ENCODE measurements around the gene GABRG3.

Gene GABRG3

DNA sequence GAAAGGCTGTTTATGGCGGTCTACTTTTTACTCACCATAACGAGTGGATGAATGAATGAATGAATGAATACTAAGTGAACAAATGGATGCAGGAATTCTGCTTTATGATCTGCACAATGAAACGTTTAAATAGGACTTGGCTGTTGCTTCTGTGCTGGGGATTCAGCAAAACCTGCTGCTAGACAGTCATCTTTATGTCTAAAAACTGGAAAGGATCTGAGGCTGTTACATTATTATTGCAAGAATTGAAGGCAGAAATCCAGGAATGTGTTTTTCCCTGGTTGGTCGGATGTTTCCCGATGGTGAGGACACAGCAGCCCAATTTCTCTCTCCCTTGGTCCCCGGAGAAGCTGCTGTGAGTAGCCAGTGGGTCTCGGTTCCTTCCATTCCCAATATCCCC, 94.2 kb downstream of the GABRG3 start:
- no peak for FAIRE-seq

- no peak for FAIRE-seq
Observed at GRCh38 chr15:27065785-27066184, 94.8 kb downstream of the GABRG3 start.

- FAIRE-seq: no peak
Observed at GRCh38 chr15:27066446-27066845, 95.5 kb downstream of the GABRG3 start.

DNA sequence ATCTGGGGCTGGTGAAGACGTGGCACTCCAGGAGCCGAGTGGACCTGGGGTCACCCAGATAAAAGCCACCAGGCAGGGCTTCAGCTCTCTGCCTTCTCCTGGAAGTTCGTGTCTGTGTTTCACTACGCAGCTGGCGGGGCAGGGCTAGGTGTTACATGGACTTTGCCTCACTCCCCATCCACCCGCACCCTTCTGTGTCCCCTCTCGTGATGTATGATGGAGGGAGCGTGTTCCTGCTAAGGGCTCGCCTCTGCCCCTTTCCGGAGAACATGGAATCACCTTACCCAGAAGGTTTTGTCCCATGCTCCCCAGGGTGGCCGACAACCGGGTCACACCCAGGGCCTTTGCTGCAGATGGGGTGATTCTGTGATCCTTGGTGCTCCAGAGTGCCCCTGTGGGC, 96.2 kb downstream of the GABRG3 start:
- FAIRE-seq: no peak

GRCh38 chr15:27070841-27071240, 99.9 kb downstream of the GABRG3 start:
- no peak for FAIRE-seq

- no peak for FAIRE-seq
Observed at GRCh38 chr15:27074179-27074578, 103.2 kb downstream of the GABRG3 start.

DNA sequence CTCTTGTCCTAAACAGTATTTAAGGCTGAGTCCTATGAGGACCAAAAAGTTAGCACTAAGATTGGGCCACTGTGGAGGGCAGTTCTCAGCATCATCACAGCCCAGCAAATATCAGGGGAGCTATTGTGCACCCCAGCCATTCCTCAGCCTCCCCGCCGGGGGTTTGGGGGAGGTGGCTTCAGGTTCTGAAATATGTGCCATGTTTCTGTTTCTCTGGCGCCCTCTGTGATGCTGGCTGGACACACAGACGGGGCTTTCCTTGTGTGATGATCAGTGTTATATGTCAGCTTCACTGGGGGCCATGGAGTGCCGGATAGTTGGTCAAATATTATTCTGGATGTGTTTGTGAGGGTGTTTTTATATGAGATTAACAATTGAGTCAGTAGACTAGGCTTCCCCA, 106.8 kb downstream of the GABRG3 start:
- FAIRE-seq: no peak

DNA sequence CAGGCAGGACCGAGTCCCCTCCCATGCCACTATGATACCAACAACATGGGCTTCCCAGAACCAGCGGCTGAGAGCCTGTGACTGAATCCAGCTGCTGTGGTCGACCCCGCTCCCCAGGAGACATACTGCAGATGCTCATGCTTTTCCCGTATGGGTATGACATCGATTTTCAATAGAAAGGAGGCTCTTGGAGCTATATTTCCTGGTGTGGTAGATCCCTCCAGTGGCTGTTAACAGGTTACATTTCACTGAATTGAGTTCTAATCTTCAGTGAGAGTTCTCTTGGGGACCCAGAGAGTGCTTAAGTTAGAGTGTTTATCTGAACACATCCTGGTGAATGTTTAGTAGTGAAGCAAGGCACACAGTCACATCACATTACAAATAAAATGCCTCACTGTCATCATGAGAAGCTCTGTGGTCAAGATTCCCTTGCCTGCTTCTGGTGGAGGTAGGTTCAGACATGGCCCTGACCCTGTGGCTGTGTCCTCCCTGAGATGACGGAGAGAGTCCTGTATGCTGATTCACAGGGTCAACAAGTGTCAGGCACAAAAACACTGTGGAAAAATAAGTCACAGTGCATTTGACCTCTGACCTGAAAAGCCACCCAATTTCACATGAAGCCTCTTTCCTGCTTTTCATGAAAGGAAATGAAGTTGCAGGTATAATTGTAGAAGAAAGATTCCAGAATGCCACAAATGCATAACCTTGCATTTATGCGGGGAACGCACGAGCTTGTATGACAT, 110.9 kb downstream of the GABRG3 start:
- FAIRE-seq: no peak

- FAIRE-seq: no peak
Observed at GRCh38 chr15:27082526-27082925, 111.5 kb downstream of the GABRG3 start.

DNA sequence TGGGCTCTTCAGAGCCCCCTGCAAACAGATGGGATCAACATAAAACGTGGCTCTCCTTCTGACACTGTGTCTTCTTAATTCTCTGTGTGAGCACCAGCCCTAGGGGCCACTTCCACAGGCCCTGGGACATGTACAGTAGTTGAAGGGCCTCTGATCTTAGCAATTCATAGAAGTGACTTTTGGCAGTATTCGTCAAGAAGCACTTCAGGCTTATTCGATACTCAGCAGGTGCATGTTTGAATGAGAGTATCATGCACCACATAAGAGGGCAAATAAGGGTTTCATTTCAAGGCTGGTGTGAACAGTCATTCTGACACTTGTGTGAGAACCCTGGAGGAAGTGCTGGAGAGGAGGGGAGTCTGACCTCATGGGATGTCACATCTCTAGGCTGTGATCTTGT, 113.9 kb downstream of the GABRG3 start:
- FAIRE-seq: no peak

GRCh38 chr15:27086149-27086548, 115.2 kb downstream of the GABRG3 start:
- FAIRE-seq: no peak

DNA sequence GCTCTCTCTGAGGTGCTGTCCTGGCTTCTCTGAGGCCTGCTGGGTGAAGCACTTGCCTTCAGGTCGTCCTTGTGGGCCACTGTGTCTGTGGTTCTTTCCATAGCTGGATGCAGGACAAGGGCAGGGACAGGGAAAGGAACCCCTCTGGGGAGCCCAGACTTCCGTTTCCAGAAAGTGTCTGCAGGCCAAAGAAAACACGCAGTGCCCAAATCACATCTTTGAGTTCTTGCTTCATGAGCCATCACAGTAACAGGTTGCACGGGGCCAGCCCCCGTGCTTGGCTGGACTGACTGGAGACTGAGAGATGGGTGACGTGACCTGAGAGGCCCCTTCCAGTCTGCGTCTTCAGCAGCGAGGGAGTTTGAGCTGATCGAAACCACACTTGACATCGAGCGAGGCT, 115.8 kb downstream of the GABRG3 start:
- no peak for FAIRE-seq

GRCh38 chr15:27087651-27088583, 116.9 kb downstream of the GABRG3 start:
- FAIRE-seq: no peak

GRCh38 chr15:27088584-27089232, 117.7 kb downstream of the GABRG3 start:
- FAIRE-seq: no peak

DNA sequence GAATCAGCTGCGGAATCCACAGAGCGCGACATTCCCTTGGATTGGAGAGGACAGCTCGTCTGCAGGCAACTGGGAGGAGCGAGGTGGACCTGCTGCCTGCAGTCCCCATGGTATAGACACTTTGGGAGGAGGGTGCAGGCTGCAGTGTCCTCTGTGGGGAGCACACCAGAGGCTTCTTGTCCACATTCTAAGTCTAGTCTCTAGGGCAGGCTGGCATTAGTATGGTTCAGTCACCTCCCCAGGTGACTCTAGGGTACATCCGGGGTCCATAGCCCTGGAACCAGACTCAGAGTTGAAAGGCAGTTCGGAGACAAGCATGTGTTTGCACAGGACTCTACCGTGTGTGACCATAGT, 118.2 kb downstream of the GABRG3 start:
- FAIRE-seq: no peak

- no peak for FAIRE-seq
Observed at GRCh38 chr15:27089676-27090075, 118.7 kb downstream of the GABRG3 start.

GRCh38 chr15:27091270-27091940, 120.4 kb downstream of the GABRG3 start:
- FAIRE-seq: no peak

DNA sequence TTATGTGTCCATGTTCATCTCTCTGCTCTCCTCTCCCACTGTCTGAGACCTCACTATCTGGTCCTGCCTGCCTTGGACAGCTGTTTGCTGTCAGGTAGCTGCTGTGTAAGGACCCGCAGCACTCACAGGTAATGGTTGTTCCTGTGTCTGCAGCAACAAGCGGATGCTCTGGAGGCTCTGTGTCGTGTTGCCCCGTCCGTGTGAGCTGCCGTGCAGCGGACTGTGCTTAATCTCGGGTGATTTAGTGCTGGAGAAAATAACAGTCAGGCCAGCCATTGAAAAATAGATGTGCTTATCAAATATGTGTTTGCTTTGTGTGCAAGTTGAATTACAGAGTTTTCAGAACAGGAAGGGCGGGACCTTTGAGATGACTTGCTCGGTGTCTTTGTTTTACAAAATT, 121.4 kb downstream of the GABRG3 start:
- FAIRE-seq: no peak

DNA sequence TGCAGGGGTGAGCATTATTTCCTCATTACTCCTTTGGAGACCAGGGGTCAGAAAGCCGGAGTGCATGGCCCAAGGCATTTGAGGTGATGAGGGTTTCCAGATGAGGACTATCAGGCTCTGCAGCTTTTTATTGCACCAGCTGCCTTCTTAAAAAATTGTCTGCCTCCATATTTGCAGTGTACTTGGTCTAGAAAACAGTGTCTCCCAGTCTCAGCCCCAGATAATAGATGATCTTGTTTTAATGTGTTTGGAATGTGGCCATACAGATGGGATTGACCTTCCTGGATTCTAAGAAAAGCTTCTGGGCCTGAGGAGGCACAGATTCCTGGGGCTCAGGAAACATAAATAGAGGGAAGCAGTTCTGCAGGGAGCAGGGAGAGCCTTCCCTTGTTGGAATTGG, 123.3 kb downstream of the GABRG3 start:
- FAIRE-seq: no peak

DNA sequence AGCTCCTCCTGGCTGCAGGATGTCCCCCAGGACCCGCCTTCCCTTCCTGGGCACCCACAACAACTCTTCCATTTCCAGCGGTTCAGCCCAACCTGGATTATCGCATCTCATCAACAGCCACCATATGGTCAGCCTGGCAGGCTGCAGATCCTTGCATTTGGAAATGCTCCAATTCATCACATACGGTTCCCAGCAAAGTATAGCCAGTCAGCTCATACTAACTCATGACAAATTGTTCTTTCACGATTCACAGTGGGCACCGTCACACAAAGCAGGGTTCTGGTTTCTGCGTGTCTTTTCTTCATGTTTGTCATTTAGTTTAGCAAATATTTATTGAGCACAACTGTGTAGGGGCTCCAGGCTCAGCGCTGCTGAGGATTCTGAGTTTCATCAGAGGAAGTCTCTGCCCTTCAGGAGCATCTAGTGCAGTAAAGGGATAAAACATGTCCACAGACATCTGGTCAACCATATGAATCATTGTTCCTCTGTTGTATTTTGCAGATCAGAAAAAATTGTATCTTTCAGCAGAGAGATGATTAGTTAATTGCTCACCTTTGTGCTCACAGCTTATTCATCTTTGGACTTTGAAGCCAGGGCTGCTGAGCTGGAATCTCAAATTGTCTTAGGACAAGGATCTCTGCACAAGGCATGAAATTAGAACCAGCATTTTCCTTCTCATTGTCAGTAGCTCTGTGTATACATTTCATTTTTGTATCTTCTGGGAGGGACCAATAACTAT, 125.1 kb downstream of the GABRG3 start:
- no peak for FAIRE-seq

DNA sequence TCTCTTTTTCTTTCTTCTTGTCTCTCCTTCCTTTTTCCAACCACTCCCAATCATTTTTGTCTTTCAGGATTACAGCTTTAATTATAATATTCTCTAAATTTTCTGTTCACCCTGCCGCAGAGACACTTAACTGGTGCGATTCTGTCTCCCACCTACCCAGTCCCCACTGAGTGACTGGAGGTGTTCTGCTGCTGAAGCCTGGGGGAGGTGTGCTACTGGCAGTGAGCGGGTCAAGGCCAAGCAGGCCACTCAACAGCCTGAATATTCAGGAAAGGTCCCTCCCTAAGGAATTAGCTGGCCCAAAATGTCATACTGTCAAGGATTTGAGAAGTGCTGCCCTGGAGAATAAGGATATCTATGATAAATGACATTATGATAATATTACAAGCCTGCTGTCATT, 126.5 kb downstream of the GABRG3 start:
- no peak for FAIRE-seq

DNA sequence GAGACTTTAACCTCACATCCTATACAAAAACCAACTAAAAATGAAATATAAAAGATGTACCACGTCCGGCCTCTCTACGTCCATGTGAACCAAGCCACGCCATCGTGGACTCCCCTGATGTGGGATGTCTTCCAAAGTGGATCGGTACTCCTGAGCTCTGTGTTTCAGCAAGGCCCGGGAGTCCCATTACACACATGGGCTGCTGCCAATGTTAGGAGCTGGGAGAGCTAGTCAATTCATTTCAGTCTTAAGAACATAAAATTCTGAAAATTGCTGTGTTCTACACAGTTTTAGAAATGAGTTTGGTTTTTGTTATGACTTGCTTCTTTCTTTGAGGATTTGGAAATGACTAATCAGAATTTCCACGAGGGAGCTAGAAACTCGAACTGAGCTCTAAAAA, 131.0 kb downstream of the GABRG3 start:
- FAIRE-seq: no peak

Data from colon (tissue), 2 donors.